GM23338 (cell line): ENCODE data around the gene UNC45A. TPM values are rescaled to one million over a fixed set of nuclear protein-coding genes. Genes with fewer than 3 reads are reported as not detected.

Experiments used
- ATAC-seq: fragments of 200-7000 bp; cut with Tn5 transposase; 3 replicates; pipeline ENCODE4 v1.9.1; 2020
- DNase-seq: peaks from one replicate; pipeline ENCODE4 v3.0.0-alpha.2; 2015; ENCODE audit warnings: low spot score
- H2AFZ ChIP-seq: fragments of 200-600 bp; sonication (generic); 2 replicates; pipeline ENCODE4 v1.8.0; 2016; ENCODE audit warnings: antibody characterized with exemption, mild to moderate bottlenecking, moderate library complexity
- H3F3A ChIP-seq: fragments of 200-600 bp; sonication (generic); replicated peaks from 2 replicates; pipeline ENCODE4 v1.8.0; 2017; ENCODE audit warnings: antibody characterized with exemption, mixed run types, low read depth
- H3K27ac ChIP-seq: fragments of 200-600 bp; sonication (generic); 2 replicates; pipeline ENCODE4 v1.6.1; 2016; ENCODE audit warnings: low read depth
- H3K27me3 ChIP-seq: fragments of 200-600 bp; sonication (generic); 2 replicates; pipeline ENCODE4 v1.8.0; 2016; ENCODE audit warnings: mild to moderate bottlenecking, mixed run types, moderate library complexity; ENCODE audit not compliant: insufficient read depth
- H3K36me3 ChIP-seq: fragments of 200-600 bp; sonication (generic); 2 replicates; pipeline ENCODE4 v1.8.0; 2016; ENCODE audit warnings: mild to moderate bottlenecking; ENCODE audit not compliant: insufficient read depth
- H3K4me1 ChIP-seq: fragments of 200-600 bp; sonication (generic); 2 replicates; pipeline ENCODE4 v1.8.0; 2016; ENCODE audit warnings: mild to moderate bottlenecking, moderate library complexity; ENCODE audit not compliant: insufficient read depth
- H3K4me2 ChIP-seq: fragments of 200-600 bp; sonication (generic); 2 replicates; pipeline ENCODE4 v1.7.1; 2017; ENCODE audit warnings: mixed run types
- H3K4me3 ChIP-seq: fragments of 200-600 bp; sonication (generic); 2 replicates; pipeline ENCODE4 v1.6.1; 2016; ENCODE audit warnings: mixed run types
- H3K79me2 ChIP-seq: fragments of 200-600 bp; sonication (generic); replicated peaks from 2 replicates; pipeline ENCODE4 v1.8.0; 2017; ENCODE audit warnings: mild to moderate bottlenecking; ENCODE audit not compliant: insufficient read depth
- H3K9me2 ChIP-seq: fragments of 200-600 bp; sonication (generic); 2 replicates; pipeline ENCODE4 v1.8.0; 2017; ENCODE audit not compliant: insufficient read depth
- H4K20me1 ChIP-seq: fragments of 200-600 bp; sonication (generic); replicated peaks from 2 replicates; pipeline ENCODE4 v1.8.0; 2017; ENCODE audit warnings: mild to moderate bottlenecking; ENCODE audit not compliant: insufficient read depth
- H3K27ac Mint-ChIP-seq: 2 replicates; pipeline ENCODE4 v1.8.0; 2020; ENCODE audit warnings: inconsistent platforms, mild to moderate bottlenecking, moderate library complexity, mixed read lengths
- H3K27me3 Mint-ChIP-seq: 3 replicates; pipeline ENCODE4 v1.8.0; 2022; ENCODE audit warnings: low read depth, mild to moderate bottlenecking, moderate library complexity, mixed read lengths, inconsistent platforms; ENCODE audit not compliant: insufficient read depth, poor library complexity
- H3K36me3 Mint-ChIP-seq: 3 replicates; pipeline ENCODE4 v1.8.0; 2021; ENCODE audit warnings: low read depth, mild to moderate bottlenecking, inconsistent platforms, moderate library complexity, mixed read lengths
- H3K4me1 Mint-ChIP-seq: 3 replicates; pipeline ENCODE4 v1.8.0; 2020; ENCODE audit warnings: mild to moderate bottlenecking, inconsistent platforms, mixed read lengths
- H3K4me3 Mint-ChIP-seq: 3 replicates; pipeline ENCODE4 v1.8.0; 2021; ENCODE audit warnings: moderate library complexity, mild to moderate bottlenecking, inconsistent platforms, mixed read lengths
- H3K9me3 Mint-ChIP-seq: 3 replicates; pipeline ENCODE4 v1.8.0; 2020; ENCODE audit warnings: moderate library complexity, mild to moderate bottlenecking, inconsistent platforms, mixed read lengths
- CREB1 ChIP-seq: fragments of 250-450 bp; sonication (Bioruptor Pico); IDR thresholded peaks from 2 replicates; pipeline ENCODE4 v1.5.0; 2020; ENCODE audit warnings: low read depth, mild to moderate bottlenecking, moderate library complexity
- EZH2 ChIP-seq: fragments of 200-600 bp; sonication (generic); IDR thresholded peaks from one replicate; pipeline ENCODE4 v1.8.0; 2017; ENCODE audit warnings: antibody characterized with exemption, mild to moderate bottlenecking, low read depth; ENCODE audit not compliant: unreplicated experiment
- EZH2phosphoT487 ChIP-seq: fragments of 200-600 bp; sonication (generic); IDR thresholded peaks from one replicate; pipeline ENCODE4 v1.8.1; 2018; ENCODE audit warnings: antibody characterized with exemption; ENCODE audit not compliant: unreplicated experiment
- JUNB ChIP-seq: IDR thresholded peaks from one replicate; pipeline ENCODE4 v1.6.1; 2016; ENCODE audit warnings: antibody characterized with exemption; ENCODE audit not compliant: unreplicated experiment
- NANOG ChIP-seq: IDR thresholded peaks from 2 replicates; pipeline ENCODE4 v1.6.1; 2016; ENCODE audit warnings: antibody characterized with exemption, borderline replicate concordance
- POLR2AphosphoS5 ChIP-seq: IDR thresholded peaks from 2 replicates; pipeline ENCODE4 v1.6.1; 2016; ENCODE audit warnings: antibody characterized with exemption, low read depth
- STAT1 ChIP-seq: IDR thresholded peaks from one replicate; pipeline ENCODE4 v1.6.1; 2016; ENCODE audit warnings: antibody characterized with exemption; ENCODE audit not compliant: unreplicated experiment
- ZNF114 ChIP-seq: fragments of 250-450 bp; sonication (Bioruptor Pico); IDR thresholded peaks from 2 replicates; pipeline ENCODE4 v1.5.0; 2020; ENCODE audit warnings: mild to moderate bottlenecking, moderate library complexity
- ZNF331 ChIP-seq: fragments of 250-450 bp; sonication (Bioruptor Pico); IDR thresholded peaks from 2 replicates; pipeline ENCODE4 v1.5.0; 2020; ENCODE audit warnings: low read depth, mild to moderate bottlenecking, moderate library complexity
- polyA plus RNA-seq: library from polyadenylated mRNA; unstranded; fragments of >200 nt; fragmentation: Nextera tagmentation; extraction: Ambion mirVana; gene quantifications from 2 replicates; pipeline ENCODE4 v1.2.1, GENCODE V29; 2016
- total RNA-seq: library from RNA; depleted of rRNA; stranded (reverse); fragments of >200 nt; shearing (Covaris generic); gene quantifications from 2 replicates; pipeline ENCODE4 v1.2.3, GENCODE V29; 2014
- TF ChIP-seq, protein P1 (sequence below): IDR thresholded peaks from 2 replicates; pipeline ENCODE4 v1.6.1; 2016; ENCODE audit warnings: antibody characterized with exemption
- TF ChIP-seq, protein P2 (sequence below): fragments of 250-450 bp; sonication (Bioruptor Pico); IDR thresholded peaks from 2 replicates; pipeline ENCODE4 v1.5.0; 2020; ENCODE audit warnings: mild to moderate bottlenecking, moderate library complexity
- TF ChIP-seq, protein P3 (sequence below), 2 experiments: fragments of 200-600 bp in 1 of 2; sonication (generic) in 1 of 2; conservative IDR thresholded peaks; 2 replicates each; pipeline versions ENCODE4 v1.5.1 to v1.6.1; 2016 to 2017; ENCODE audit warnings: antibody characterized with exemption in 2 of 2, low read depth in 2 of 2, mild to moderate bottlenecking in 2 of 2, moderate library complexity in 1 of 2
- TF ChIP-seq, protein P4 (sequence below): IDR thresholded peaks from one replicate; pipeline ENCODE4 v1.6.1; 2018; ENCODE audit warnings: antibody characterized with exemption; ENCODE audit not compliant: unreplicated experiment

UNC45A gene
- total and polyA plus RNA-seq, 2 experiments from 2014 or later = 40.2 to 86.8 TPM

DNA sequence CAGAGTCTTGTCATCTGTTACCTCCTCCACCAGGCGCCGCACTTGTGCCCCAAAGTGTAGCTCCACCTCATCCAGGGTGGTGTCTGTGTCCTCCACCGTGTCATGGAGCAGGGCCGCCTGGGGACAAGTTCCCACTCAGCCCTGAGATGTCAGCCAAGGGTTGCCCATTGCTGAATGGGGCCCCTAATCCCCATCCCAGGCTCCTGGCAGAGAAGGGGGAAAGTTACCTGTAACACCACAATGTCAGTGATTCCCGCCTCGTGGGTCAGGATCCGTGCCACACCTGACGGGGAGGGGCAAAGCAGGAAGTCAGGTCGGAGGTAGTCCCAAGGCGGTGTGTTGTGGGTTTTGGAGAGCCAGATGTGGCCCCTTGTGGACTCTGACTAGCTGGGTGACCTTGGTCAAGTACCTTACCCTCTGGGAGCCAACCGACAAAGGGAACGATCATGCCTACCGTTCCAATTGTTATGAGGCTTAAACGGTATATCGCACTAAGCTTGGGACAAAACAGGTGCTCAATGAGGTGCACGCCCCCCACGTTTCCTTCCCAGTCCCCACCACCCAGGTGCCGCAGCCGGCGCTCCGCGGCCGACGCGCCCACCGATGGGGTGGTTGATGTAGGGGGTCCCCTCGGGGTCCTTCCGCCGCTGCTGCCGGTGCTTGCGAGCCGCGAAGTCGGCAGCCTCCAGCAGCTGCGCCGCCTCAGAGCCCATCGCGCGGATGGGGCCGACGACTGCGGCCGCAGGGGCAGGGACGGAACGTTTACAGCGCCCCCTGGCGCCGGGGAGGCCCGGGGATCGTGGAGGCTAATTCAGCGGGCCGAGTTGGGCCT, 3.0 kb upstream of the UNC45A start, which contains the start of gene HDDC3:
Gene HDDC3, minus strand, starts transcription at position 722 of the 832 bp plus-strand sequence. Its CDS starts 9 bp downstream, at position 713.
- peaks cover 7% of the 10 kb centered on the region; the same call in 2 of the 3 replicates for H3K36me3 Mint-ChIP-seq
- H3K27ac Mint-ChIP-seq = peak within 1 kb of the TSS; percentile 91; the same call in 1 of the 2 replicates
- peak within 1 kb of the TSS; percentile 97 for H3K4me3 Mint-ChIP-seq
- H3K27me3 Mint-ChIP-seq = peaks cover 16% of the 10 kb centered on the region
- Histone ChIP-seq H3K4me1 (peaks cover 23% of the 10 kb centered on the region), H3K27ac (peak within 1 kb of the TSS; percentile 74; the same call in 1 of the 2 replicates), H3F3A (peaks cover 6% of the 10 kb centered on the region; the same call in 1 of the 2 replicates), H3K4me3 (peak within 1 kb of the TSS; percentile 94), H4K20me1 (no peaks in the 10 kb centered on the region; the same call in 1 of the 2 replicates), H3K9me2 (no peaks in the 10 kb centered on the region), H3K4me2 (peak within 1 kb of the TSS; percentile 97), H3K27me3 (peaks cover 10% of the 10 kb centered on the region; the same call in 1 of the 2 replicates), H2AFZ (peak within 1 kb of the TSS; percentile 100), H3K36me3 (peaks cover 5% of the 10 kb centered on the region; the same call in 1 of the 2 replicates), H3K79me2 (no peaks in the 10 kb centered on the region; the same call in 1 of the 2 replicates)
- no peaks in the 10 kb centered on the region for H3K9me3 Mint-ChIP-seq
- TF ChIP-seq POLR2AphosphoS5 = peak; percentile 83
- TF ChIP-seq, protein P1, sequence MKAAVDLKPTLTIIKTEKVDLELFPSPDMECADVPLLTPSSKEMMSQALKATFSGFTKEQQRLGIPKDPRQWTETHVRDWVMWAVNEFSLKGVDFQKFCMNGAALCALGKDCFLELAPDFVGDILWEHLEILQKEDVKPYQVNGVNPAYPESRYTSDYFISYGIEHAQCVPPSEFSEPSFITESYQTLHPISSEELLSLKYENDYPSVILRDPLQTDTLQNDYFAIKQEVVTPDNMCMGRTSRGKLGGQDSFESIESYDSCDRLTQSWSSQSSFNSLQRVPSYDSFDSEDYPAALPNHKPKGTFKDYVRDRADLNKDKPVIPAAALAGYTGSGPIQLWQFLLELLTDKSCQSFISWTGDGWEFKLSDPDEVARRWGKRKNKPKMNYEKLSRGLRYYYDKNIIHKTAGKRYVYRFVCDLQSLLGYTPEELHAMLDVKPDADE = peak; percentile 41; the same call in 1 of the 2 replicates
- TF ChIP-seq EZH2 = no peak
- TF ChIP-seq ZNF114 (CRISPR knock-in tag) = no peak
- TF ChIP-seq CREB1 = peak; percentile 57
- TF ChIP-seq STAT1 = no peak
- no peak for TF ChIP-seq ZNF331
- no peak for TF ChIP-seq EZH2phosphoT487
- TF ChIP-seq NANOG = no peak
- TF ChIP-seq, protein P2, sequence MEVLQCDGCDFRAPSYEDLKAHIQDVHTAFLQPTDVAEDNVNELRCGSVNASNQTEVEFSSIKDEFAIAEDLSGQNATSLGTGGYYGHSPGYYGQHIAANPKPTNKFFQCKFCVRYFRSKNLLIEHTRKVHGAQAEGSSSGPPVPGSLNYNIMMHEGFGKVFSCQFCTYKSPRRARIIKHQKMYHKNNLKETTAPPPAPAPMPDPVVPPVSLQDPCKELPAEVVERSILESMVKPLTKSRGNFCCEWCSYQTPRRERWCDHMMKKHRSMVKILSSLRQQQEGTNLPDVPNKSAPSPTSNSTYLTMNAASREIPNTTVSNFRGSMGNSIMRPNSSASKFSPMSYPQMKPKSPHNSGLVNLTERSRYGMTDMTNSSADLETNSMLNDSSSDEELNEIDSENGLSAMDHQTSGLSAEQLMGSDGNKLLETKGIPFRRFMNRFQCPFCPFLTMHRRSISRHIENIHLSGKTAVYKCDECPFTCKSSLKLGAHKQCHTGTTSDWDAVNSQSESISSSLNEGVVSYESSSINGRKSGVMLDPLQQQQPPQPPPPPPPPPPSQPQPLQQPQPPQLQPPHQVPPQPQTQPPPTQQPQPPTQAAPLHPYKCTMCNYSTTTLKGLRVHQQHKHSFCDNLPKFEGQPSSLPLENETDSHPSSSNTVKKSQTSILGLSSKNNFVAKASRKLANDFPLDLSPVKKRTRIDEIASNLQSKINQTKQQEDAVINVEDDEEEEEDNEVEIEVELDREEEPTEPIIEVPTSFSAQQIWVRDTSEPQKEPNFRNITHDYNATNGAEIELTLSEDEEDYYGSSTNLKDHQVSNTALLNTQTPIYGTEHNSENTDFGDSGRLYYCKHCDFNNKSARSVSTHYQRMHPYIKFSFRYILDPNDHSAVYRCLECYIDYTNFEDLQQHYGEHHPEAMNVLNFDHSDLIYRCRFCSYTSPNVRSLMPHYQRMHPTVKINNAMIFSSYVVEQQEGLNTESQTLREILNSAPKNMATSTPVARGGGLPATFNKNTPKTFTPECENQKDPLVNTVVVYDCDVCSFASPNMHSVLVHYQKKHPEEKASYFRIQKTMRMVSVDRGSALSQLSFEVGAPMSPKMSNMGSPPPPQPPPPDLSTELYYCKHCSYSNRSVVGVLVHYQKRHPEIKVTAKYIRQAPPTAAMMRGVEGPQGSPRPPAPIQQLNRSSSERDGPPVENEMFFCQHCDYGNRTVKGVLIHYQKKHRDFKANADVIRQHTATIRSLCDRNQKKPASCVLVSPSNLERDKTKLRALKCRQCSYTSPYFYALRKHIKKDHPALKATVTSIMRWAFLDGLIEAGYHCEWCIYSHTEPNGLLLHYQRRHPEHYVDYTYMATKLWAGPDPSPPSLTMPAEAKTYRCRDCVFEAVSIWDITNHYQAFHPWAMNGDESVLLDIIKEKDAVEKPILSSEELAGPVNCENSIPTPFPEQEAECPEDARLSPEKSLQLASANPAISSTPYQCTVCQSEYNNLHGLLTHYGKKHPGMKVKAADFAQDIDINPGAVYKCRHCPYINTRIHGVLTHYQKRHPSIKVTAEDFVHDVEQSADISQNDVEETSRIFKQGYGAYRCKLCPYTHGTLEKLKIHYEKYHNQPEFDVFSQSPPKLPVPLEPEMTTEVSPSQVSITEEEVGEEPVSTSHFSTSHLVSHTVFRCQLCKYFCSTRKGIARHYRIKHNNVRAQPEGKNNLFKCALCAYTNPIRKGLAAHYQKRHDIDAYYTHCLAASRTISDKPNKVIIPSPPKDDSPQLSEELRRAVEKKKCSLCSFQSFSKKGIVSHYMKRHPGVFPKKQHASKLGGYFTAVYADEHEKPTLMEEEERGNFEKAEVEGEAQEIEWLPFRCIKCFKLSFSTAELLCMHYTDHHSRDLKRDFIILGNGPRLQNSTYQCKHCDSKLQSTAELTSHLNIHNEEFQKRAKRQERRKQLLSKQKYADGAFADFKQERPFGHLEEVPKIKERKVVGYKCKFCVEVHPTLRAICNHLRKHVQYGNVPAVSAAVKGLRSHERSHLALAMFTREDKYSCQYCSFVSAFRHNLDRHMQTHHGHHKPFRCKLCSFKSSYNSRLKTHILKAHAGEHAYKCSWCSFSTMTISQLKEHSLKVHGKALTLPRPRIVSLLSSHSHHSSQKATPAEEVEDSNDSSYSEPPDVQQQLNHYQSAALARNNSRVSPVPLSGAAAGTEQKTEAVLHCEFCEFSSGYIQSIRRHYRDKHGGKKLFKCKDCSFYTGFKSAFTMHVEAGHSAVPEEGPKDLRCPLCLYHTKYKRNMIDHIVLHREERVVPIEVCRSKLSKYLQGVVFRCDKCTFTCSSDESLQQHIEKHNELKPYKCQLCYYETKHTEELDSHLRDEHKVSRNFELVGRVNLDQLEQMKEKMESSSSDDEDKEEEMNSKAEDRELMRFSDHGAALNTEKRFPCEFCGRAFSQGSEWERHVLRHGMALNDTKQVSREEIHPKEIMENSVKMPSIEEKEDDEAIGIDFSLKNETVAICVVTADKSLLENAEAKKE (CRISPR knock-in tag) = no peak
- TF ChIP-seq, protein P3, sequence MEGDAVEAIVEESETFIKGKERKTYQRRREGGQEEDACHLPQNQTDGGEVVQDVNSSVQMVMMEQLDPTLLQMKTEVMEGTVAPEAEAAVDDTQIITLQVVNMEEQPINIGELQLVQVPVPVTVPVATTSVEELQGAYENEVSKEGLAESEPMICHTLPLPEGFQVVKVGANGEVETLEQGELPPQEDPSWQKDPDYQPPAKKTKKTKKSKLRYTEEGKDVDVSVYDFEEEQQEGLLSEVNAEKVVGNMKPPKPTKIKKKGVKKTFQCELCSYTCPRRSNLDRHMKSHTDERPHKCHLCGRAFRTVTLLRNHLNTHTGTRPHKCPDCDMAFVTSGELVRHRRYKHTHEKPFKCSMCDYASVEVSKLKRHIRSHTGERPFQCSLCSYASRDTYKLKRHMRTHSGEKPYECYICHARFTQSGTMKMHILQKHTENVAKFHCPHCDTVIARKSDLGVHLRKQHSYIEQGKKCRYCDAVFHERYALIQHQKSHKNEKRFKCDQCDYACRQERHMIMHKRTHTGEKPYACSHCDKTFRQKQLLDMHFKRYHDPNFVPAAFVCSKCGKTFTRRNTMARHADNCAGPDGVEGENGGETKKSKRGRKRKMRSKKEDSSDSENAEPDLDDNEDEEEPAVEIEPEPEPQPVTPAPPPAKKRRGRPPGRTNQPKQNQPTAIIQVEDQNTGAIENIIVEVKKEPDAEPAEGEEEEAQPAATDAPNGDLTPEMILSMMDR (conservative IDR thresholded peaks at IDR 0.05; ENCODE audit: low read depth in 2 of 2) = peak; percentile 82 to 89
- TF ChIP-seq, protein P4, sequence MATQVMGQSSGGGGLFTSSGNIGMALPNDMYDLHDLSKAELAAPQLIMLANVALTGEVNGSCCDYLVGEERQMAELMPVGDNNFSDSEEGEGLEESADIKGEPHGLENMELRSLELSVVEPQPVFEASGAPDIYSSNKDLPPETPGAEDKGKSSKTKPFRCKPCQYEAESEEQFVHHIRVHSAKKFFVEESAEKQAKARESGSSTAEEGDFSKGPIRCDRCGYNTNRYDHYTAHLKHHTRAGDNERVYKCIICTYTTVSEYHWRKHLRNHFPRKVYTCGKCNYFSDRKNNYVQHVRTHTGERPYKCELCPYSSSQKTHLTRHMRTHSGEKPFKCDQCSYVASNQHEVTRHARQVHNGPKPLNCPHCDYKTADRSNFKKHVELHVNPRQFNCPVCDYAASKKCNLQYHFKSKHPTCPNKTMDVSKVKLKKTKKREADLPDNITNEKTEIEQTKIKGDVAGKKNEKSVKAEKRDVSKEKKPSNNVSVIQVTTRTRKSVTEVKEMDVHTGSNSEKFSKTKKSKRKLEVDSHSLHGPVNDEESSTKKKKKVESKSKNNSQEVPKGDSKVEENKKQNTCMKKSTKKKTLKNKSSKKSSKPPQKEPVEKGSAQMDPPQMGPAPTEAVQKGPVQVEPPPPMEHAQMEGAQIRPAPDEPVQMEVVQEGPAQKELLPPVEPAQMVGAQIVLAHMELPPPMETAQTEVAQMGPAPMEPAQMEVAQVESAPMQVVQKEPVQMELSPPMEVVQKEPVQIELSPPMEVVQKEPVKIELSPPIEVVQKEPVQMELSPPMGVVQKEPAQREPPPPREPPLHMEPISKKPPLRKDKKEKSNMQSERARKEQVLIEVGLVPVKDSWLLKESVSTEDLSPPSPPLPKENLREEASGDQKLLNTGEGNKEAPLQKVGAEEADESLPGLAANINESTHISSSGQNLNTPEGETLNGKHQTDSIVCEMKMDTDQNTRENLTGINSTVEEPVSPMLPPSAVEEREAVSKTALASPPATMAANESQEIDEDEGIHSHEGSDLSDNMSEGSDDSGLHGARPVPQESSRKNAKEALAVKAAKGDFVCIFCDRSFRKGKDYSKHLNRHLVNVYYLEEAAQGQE = no peak
- no peak for TF ChIP-seq JUNB
- peaks cover 29% of the 10 kb centered on the region for H3K4me1 Mint-ChIP-seq
- DNase-seq (peak; percentile 95), ATAC-seq (peak; percentile 61)
